GM18502 (cell line): Measurements from ENCODE around the gene HEXD.
"Not testable (repeated sequence)": the region's sequence is repeated elsewhere in the genome, so short reads cannot be mapped to it uniquely, and the experiment has no call there.

Source experiments
- ATAC-seq: cut with Tn5 transposase; IDR thresholded peaks from one replicate; pipeline ENCODE4 v1.9.1; 2021; ENCODE audit warnings: mild to moderate bottlenecking; ENCODE audit not compliant: unreplicated experiment, poor library complexity

The HEXD gene

DNA sequence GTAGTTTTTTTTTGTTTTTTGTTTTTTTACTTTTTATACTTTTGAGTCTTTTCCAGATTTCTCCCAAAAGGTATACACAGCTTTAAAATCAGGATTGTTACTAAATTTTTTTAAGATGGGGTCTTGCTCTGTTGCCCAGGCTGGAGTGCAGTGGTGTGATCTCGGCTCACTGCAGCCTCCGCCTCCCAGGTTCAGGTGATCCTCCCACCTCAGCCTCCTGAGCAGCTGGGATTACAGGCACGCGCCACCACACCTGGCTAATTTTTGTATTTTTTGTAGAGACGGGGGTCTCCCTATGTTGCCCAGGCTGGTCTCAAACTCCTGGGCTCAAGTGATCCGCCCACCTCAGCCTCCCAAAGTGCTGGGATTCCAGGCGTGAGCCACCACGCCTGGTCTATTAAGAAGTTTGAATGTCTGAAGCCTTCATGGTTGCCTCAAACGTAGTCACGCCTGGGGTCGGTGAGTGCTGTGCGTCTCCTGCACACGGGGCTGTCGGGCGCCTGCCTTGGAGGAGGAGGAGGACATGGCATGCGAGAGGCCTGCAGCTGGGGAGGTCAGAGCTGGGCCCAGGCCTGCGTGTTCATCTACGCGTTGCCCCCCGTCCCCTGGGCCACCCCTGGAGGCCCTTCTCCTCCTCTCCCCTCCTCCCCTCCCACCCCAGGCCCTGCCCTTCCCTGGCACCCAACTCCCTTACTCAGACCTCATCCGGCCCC lies 35.8 kb upstream of the HEXD start:
- not testable (repeated sequence) for ATAC-seq

DNA sequence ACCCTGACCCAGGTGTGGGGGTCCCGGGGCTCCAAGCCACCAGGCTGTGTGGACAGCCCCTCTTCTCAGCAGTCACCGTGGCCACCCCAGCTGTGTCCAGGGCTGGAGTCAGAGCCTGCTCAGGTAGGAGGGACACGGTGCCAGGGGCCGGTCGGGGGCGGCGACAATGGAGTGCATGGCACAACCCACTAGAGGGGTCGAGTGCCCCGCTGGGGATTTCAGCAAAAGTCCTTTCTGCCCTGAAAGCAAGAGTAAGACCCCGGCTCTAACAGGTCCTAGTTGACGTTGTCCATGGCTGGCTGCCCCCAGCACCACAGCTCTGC lies 35.3 kb upstream of the HEXD start:
- no peak for ATAC-seq

DNA sequence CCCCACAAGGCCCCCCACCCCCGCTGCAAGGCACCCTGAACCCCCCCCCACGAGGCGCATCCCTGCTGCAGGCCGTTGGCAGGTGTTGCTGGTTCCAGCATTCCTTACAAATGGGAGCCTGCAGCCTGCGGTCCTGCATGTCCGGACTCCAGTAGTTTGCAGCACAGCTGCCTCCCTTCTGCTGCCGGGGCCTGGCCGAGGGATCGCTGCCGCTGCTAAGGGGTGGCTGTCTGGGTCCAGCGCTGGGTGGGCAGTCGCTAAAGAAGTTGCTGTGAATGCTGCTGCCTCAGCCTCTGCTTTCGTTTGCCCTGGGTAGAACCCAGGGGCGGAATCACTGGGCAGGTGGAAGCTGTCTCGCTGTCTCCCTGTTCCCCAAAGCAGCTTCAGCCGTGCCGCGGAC lies 34.7 kb upstream of the HEXD start:
- ATAC-seq, result no peak

DNA sequence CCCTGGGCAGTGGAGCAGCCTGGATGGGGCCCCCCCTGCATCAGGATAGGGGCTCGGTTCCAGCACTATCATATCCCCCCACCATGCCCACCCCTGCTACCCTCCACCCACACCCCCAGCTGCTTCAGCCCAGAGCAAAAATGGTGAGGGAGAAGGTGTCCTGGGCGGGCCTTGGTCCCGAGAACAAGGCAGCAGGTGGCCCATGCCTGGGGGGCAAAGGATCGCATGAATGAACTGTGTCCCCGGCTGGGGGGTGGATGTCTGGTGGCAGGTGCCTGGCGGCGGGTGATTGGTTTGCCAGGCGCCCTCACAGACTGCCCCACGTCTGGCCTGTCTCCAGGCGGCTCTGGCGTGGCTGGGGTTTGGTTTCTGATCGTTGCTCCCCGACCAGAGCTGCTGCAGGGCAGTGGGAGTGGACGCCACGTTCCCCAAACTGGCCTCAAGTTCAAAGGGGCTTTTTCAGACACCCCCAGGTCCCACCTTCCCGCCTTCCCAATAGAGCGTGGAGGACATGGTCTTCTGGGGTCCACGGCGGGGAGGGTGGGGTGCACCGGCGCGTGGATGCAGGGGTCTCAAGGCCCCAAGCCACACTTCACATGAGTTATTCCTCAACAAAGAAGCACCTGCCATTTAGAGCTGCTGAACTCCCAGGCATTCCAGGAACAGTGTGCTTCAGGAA lies 34.0 kb upstream of the HEXD start:
- ATAC-seq, result no peak

DNA sequence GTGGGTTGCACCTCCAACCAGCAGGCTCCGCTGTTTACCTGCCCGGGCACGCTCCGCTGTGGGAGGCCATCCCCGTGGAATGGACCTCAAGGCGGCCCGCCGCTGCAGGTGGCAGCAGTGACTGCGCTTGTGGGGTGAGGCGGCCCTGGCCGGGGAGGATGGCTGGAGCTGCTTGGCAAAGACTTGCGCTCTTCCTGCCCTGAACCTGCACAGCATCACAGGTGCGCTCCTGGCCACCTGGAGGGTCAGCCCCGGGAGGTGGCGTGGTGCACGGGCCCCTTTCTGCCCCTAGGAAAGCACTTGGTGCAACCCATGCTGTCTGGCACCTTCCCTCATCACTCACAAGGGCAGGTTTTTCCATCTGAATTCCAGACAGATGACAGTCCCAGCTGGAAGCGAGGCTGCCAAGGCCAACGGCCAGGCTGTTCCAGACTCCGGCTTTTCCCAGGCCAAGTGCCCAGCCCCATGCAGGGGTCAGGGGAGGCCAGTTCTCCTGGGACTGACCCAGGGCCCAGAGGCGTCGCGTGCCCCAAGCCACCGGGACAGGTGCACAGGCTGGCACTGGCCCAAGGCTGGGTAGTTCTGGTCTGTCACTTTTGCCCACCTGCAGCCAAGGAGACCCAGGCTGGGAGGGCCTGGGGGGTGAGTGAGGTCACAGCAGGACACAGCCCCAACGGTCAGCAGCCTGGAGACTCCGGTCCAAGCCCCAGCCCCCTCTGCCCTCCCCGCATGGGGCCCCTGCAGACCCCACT lies 33.2 kb upstream of the HEXD start:
- no peak for ATAC-seq

DNA sequence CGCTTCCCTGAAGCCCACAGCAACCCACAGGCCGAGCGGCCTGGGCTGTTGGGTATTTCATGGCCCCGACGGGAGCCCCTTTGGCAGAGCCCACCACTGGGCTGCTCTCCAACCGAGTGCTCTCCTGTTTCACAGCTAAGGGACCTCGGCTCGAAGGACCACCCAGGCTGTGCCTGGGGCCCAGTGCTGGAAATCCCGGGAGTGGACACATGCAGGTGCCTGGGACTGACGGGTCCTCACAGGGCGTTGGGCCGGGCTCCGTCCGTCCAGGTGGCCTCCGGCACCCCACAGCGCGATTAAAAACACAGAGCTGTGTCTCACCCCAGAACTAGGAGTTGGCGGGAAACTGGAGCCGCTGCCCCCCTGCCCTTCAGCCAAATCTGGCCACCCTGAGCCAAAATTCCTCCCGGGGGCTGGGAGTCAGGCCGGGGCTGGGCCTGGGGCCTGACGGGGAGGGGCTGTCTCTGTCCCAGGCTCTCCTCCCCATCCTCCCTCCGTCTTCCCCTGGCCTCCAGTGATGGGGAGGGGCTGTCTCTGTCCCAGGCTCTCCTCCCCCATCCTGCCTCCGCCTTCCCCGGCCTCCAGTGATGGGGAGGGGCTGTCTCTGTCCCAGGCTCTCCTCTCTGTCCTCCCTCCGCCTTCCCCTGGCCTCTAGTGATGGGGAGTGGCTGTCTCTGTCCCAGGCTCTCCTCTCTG lies 32.4 kb upstream of the HEXD start:
- no peak for ATAC-seq

DNA sequence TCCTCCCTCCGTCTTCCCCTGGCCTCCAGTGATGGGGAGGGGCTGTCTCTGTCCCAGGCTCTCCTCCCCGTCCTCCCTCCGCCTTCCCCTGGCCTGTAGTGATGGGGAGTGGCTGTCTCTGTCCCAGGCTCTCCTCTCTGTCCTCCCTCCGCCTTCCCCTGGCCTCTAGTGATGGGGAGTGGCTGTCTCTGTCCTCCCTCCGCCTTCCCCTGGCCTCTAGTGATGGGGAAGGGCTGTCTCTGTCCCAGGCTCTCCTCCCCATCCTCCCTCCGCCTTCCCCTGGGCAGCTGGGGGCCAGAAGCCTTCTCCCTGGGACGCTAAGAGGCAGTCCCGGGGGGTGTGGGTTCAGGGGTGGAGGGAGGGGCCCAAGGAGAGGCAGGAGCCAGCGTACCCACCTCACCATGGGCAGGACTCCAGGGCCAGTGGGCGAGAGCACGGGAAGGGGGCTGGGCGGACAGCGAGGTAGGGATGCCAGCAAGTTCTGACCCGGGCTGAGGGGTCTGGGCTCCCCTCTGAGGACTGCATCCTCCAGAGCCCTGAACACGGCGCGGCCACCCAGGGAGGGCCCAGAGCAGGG lies 31.8 kb upstream of the HEXD start:
- no peak for ATAC-seq

DNA sequence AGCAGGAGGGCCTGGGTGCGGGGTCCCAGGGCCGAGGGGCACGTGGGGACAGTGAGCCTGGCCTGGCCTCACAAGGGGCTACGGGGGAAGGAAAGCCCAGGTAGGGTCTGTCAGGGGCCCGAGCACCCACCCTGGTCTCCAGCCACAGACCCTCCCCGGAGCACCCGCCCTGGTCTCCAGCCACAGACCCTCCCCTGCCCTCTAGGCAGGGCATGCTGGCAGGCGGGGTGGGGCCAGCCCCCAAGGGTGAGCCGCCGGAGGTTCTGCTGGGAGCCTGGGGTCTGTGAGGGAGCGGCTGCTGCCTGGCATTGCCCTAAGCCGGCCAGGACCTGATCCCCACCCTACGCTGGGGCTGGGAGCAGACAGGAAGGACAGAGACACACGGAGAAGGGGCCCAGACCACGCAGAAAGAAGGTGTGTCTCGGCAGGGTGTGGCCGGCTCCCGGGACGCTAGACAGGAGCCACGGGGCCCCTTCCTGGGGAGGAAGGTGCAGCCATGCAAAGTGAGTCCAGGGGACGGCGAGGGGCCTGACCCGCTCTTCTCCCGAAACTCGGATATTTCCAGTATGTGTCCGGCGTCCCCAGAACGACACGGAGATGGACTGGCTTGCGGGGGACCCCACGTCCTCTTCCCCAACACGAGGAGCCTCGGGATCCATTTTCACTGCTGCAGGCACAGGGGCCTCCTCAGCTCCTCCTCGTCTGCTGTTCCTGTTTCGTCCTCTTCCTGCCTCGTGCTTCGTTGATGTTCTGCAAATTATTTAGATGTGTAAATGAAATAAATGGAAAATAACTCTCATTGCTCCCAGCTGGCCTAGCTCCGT lies 31.1 kb upstream of the HEXD start:
- no peak for ATAC-seq

DNA sequence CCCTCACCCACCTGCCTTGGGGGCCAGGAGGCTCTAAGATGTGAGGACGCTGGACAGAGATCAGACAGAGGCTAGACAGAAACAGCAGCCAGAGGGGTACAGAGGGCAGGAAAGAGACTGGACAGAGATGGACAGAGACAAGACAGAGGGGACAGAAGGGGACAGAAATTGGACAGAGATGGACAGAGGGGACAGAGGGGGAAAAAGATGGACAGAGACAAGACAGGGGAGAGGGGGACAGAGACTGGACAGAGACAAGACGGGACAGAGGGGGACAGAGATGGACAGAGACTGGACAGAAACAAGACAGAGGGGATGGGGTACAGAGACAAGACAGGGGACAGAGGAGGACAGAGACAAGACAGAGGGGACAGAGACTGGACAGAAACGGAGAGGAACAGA lies 30.4 kb upstream of the HEXD start:
- ATAC-seq, result no peak

DNA sequence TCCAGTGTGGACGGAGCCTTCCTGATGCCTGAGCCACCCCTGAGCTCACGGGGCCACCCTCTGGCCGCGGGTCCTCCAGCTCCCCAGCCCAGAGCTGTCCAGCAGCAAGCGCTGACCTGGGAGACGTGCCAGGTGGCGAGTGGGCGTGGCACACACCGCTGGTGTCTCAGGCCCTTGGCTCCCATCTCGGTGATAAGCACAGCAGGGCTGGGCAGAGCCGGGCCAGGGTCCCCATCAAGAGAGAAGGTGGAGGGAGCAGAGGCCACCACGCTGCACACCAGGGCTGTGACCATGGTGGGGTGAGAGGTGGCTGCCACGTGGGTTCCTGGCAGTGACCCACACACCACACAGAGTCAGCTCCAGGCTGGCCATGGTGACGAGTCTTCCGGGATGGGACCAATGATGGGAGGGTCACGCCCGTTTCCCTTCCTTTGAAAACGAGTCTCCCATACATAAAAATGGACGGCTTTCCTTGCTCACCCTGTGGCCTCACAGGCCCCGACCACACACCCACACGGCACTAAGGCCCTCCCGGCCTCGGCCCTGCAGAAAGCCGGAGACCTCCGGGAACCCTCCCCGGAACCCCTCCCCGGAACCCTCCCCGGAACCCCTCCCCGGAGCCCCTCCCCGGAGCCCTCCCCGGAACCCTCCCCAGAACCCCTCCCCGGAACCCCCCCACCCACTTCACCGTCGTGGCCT lies 29.8 kb upstream of the HEXD start:
- no peak for ATAC-seq

DNA sequence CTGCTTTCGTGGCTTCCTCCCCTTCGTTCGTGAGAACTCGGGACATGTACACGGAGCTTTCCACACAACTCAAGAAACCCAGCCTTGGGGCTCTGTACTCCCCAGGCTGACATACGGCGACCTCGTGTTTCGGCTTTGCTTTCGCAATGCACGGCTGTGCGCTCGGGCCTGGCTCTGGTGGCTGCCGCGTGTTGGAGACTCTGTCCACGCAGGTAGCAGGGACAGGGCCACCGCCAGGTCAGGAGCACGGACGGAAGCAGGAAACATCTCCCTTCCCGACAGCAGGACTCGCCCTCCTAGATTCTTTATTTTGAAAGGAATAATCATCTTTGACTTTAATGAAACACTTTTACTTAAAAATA lies 29.2 kb upstream of the HEXD start:
- ATAC-seq, result no peak

DNA sequence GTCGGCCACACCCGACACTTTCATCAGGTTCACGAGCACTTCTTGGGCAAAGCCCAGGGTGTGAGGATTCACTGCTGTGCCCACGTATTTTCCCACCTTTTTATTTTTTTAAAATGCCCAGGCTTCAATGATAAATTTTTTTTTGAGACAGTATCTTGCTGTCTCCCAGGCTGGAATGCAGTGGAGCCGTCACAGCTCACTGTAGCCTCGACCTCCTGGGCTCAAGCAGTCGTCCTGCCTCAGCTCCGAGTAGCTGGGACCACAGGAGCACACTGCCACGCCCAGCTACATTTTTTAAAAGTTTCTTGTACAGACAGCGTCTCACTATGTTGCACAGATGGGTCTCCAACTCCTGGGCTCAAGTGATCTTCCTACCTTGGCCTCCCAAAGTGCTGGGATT lies 28.8 kb upstream of the HEXD start:
- no peak for ATAC-seq

DNA sequence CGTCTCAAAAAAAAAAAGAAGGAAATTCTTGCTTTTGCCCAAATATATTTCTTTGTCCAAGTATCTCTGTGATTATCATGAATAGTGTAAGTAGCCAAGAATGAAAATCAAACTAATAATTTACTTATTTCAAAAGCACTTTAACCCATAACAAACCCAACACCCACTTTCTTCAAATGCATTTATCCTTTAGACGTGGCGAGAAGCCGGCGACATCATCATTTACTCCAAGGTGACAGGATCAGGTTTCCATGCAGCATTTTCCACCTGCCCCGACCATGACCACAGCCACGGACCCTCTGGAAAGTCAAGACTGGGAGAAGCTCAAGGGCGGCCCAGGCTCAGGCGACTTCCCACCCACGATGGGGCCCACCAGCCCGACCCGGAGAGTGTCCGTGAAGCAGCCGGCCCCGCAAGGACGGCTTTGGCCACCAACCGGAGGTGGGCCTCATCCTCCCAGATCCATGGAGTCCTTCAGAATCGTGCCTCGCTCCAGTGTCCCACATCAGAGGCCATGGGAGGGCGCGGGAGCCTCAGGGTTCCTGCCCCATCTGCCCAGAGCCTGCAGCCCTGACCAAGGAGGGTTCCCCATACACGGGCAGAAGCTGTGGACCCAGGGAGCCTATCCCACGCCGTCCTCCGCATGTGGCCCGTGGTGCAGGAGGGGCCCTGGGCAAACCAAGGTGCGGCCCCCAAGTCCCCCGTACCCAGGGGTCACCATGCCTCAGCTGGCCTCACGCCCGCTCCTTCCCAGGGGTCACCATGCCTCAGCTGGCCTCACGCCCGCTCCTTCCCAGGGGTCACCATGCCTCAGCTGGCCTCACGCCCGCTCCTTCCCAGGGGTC lies 27.9 kb upstream of the HEXD start:
- ATAC-seq, result no peak

DNA sequence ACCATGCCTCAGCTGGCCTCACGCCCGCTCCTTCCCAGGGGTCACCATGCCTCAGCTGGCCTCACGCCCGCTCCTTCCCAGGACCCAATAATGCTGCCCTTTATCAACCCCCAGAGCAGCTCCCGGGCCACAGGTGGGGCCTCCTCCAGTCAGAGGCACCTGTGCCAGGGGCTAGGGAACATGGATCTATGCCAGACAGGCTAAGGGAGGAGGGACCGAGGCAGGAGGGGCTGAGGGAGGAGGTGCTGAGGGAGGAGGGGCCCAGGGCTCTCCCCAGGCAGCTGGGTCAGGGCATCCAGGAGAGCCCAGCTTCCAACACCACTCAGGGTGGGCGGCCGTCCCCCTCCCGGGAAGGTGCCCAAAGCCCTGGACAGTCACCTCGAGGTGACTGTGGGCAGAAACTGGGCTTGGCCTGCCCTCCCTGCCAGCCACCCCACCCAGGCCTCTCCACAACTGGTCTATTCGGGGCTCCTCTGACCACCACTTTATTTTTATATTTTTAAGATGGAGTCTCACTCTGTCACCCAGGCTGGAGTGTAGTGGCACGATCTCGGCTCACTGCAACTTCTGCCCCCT lies 27.2 kb upstream of the HEXD start:
- ATAC-seq, result no peak

DNA sequence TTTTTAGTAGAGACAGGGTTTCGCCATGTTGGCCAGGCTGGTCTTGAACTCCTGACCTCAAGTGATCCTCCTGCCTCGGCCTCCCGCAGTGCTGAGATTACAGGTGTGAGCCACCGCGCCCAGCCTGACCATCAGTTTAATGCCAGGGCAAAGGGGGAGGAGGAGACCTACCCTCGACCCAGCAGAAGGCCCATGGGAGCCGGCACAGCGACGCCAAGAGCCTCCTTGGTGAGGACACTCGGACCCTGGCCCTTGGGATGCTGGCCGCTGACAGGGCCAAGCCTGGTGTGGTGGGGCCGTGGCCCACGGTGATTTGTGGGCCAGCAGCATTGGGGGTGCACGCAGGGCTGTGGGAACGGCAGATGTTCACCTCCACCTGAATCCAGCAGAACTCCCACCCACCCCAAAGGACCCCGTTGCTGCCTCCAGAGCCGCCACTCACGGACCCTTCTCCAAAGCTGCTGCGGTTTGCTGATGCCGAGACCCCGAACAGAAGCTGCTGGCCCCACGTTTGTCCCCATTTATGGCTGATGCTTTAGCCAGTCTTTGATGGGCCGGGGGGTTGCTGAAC lies 26.6 kb upstream of the HEXD start:
- ATAC-seq, result no peak

DNA sequence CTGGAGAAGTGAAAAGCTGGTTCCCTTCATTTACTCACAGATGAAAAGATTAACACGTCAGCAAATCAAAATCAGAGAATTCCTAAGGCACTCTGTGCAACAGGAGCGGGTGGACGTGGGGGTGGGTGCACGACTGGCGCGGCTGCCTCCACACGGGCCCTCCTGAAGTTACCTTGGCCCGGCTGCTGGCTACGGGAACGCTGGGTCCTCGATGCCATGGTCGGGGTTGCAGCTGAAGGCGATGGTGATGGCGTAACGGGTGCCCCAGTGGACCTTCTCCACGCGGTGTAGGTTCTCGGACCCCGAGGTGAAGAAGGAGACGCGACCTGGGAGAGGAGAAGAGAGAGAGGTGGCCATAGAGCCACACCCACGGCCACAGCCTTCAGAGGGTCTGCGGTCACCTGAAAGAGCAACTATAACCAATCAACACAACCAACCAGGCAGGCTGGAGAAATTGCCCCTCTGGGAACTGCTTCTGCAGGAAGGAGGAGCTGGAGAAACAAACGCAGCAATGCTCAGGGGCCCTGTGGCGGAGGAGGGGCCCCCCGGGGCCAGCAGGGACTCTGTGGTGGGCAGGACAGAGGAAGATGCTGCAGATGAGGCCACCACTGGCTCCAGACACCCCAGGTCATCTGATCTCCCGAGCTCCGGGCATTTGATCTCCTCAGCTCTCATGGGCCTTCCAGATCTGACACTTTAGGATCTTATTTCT lies 25.8 kb upstream of the HEXD start:
- ATAC-seq, result no peak

DNA sequence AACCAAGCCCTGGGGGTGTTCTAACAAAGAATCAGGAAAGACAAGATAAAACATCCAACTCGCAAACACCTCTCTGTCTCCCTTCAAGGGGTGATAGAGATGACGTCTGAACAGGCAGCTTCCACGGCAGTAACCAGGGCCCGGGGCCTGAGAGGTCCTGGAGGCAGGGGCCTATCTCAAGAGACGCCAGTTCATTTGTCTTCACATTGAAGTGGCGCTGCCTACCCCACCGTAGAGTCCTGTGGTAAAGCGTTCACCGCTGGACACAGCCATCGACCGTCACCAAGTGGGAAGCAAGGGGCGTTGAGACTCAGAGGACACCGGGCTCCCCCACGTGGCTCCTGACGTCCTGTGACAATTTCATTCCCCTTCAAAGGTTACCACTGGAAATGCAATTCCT lies 25.2 kb upstream of the HEXD start:
- no peak for ATAC-seq
